Amniotic stem cell (primary cell): ENCODE data around the gene DNAJC7.
"Not testable (repeated sequence)": the region's sequence is repeated elsewhere in the genome, so short reads cannot be mapped to it uniquely, and the experiment has no call there.

Source experiments
- DNase-seq: peaks from one replicate; lab custom pipeline; 2025; lab: John Stamatoyannopoulos, UW

The DNAJC7 gene

GRCh38 chr17:42040818-42041217 lies 23.6 kb upstream of the DNAJC7 start:
- no peak for DNase-seq

- DNase-seq = no peak
Measured at GRCh38 chr17:42039794-42040763, 22.8 kb upstream of the DNAJC7 start.

- no peak for DNase-seq
Measured at GRCh38 chr17:42038221-42038973, 21.2 kb upstream of the DNAJC7 start.

- DNase-seq = no peak
Measured at GRCh38 chr17:42034059-42034458, 16.8 kb upstream of the DNAJC7 start.

- DNase-seq = no peak
Measured at GRCh38 chr17:42031584-42031983, 14.3 kb upstream of the DNAJC7 start.

GRCh38 chr17:42028791-42029127 lies 11.5 kb upstream of the DNAJC7 start:
- DNase-seq = no peak

GRCh38 chr17:42027961-42028790 lies 10.9 kb upstream of the DNAJC7 start:
- DNase-seq = no peak

GRCh38 chr17:42027590-42027889 lies 10.3 kb upstream of the DNAJC7 start:
- DNase-seq = no peak

- DNase-seq = no peak
Measured at GRCh38 chr17:42026857-42027589, 9.8 kb upstream of the DNAJC7 start.

- no peak for DNase-seq
Measured at GRCh38 chr17:42025936-42026335, 8.7 kb upstream of the DNAJC7 start.

GRCh38 chr17:42025191-42025579 lies 7.9 kb upstream of the DNAJC7 start:
- no peak for DNase-seq

GRCh38 chr17:42023524-42024349 lies 6.5 kb upstream of the DNAJC7 start:
- no peak for DNase-seq

GRCh38 chr17:42020845-42021244 lies 3.6 kb upstream of the DNAJC7 start:
- DNase-seq = not testable (repeated sequence)

- DNase-seq = peak; percentile 80
Measured at GRCh38 chr17:42019509-42020404, 2.5 kb upstream of the DNAJC7 start, which contains the start of gene NKIRAS2. TSS of gene NKIRAS2 (plus strand) at chr17:42020090. CDS start at chr17:42021578, 1,488 bp downstream.

- no peak for DNase-seq
Measured at GRCh38 chr17:42018988-42019387, 1.7 kb upstream of the DNAJC7 start.

GRCh38 chr17:42018339-42018738 lies 1.1 kb upstream of the DNAJC7 start:
- DNase-seq = no peak

- DNase-seq = no peak
Measured at GRCh38 chr17:42017866-42018200, 594 bp upstream of the DNAJC7 start.

- no peak for DNase-seq
Measured at GRCh38 chr17:42016411-42016831, 818 bp downstream of the DNAJC7 start.

- DNase-seq = not testable (repeated sequence)
Measured at GRCh38 chr17:42013740-42014139, 3.5 kb downstream of the DNAJC7 start.

GRCh38 chr17:42012363-42012762 lies 4.9 kb downstream of the DNAJC7 start:
- DNase-seq = not testable (repeated sequence)
